ENCODE results near the gene BMP7.

BMP7 gene

DNA sequence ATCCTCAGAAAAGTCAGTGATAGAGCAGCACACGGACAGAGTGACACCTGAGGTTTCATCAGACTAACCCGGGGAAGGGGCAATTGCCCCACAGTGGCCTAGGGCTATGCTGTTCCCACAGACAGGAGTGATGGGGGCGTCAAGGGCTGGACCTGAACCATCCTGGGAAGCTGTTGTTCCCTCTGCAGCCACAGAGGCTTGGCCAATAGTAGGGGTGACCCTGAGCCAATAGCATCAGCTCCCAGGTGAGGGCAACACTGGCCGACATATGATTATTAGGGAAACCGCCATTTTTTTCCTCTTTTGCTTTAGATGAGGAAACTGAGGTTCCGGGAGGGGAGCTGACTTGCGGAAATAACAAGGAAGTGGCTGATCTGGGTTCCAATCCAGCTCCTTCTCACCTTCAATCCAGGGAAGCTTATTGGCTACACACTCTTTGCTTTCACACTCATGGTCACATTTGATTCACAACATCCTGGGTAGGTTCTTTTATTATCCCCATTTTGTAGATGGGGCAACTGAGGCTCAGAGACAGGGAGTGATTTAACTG is 126.0 kb downstream of the BMP7 start:
- no peak overlapping the region for H3K4me3 ChIP-seq (ENCODE audit: low read depth, low read length)
- TF ChIP-seq, protein P1, sequence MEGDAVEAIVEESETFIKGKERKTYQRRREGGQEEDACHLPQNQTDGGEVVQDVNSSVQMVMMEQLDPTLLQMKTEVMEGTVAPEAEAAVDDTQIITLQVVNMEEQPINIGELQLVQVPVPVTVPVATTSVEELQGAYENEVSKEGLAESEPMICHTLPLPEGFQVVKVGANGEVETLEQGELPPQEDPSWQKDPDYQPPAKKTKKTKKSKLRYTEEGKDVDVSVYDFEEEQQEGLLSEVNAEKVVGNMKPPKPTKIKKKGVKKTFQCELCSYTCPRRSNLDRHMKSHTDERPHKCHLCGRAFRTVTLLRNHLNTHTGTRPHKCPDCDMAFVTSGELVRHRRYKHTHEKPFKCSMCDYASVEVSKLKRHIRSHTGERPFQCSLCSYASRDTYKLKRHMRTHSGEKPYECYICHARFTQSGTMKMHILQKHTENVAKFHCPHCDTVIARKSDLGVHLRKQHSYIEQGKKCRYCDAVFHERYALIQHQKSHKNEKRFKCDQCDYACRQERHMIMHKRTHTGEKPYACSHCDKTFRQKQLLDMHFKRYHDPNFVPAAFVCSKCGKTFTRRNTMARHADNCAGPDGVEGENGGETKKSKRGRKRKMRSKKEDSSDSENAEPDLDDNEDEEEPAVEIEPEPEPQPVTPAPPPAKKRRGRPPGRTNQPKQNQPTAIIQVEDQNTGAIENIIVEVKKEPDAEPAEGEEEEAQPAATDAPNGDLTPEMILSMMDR (IDR thresholded peaks at IDR 0.05; ENCODE audit: insufficient read depth, low read depth, low read length, missing control alignments), result no peak
- DNase-seq (ENCODE audit: low read depth), result no peak

DNA sequence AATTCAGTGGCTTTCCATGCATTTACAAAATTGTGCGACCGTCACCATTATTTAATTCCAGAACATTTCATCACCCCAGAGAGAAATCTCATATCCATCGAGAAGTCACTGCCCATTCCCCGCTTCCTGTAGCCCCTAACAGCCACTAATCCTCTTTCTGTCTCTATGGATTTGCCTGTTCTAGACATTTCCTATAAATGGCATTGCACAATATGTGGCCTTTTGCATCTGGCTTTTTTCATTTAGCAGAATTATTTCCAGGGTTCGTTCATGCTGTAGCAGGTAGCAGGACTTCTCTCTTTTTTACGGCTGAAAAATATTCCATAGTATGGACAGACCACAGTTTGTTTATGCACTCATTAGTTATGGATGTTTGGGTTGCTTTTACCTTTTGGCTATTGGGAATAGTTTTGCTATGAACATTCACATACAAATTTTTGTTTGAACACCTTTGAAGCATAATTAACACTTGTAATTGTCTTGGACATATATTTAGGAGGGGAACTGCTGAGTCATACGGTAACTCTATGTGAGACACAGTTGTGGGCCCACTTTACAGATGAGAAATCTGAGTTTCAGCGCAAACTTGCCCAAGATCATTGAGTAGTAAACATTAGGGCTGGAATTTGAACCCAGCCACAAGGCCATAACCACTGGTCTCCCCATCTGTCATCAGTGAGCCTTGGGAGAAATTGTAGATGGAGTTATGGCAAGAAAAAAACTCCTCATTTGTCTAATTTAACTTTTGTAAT is 126.9 kb downstream of the BMP7 start:
- no peak overlapping the region for H3K4me3 ChIP-seq (ENCODE audit: low read depth, low read length)
- no peak for DNase-seq (ENCODE audit: low read depth)
- TF ChIP-seq, protein P1 (IDR thresholded peaks at IDR 0.05; ENCODE audit: insufficient read depth, low read depth, low read length, missing control alignments), result no peak

DNA sequence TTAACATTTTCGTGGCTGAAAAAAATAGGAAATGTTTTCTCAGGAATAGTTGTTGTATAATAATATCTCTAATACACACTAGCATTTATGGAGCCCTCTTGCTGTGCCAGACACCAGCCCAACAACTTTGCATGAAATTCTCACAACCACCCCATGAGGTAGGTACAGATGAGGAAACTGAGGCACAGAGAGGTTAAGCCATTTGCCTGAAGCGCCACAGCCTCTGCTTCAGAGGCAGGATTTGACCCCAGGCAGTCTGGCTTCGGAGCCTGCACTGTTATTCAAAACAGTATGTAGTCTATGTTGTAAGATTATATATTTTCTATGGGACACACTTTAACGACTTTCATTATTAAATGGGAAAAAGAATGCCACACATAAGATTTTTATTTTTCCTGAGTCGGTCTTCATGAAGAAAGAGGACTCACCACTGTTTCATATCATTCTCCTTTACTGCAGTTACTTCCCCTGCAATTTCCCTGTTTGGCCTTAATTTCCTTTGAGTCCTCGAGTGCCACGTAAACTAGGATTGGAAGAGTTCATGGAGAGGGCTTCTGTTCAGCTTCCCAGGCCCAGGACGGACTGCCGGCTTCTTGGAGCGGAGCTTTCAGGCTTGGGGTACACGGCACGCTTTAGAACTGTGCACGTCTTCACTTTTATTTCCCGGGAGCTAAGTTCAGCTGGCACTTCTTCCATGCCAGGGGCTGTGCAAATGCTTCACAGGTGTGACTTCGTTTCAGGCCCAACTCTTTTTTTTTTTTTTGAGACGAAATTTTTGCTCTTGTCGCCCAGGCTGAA is 128.0 kb downstream of the BMP7 start:
- DNase-seq (ENCODE audit: low read depth), result no peak
- TF ChIP-seq, protein P1 (IDR thresholded peaks at IDR 0.05; ENCODE audit: insufficient read depth, low read depth, low read length, missing control alignments), result no peak
- H3K4me3 ChIP-seq (ENCODE audit: low read depth, low read length), result no peak overlapping the region

DNA sequence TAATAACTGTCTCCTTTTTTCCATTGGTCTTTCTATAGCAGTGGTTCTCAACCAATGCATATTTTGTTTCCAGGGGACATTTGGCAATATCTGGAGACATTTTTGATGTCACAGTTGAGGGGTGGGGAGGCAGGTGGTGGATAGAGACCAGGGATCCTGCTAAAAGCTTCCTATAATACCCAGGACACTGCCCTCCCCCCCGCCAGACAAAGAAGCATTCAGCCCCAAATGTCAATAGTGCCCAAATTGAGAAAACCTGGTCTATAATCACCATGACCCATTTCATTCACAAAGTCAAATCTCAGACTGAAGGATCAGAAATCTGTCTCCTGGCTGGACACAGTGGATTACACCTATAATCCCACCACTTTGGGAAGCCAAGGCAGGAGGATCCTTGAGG is 128.8 kb downstream of the BMP7 start:
- DNase-seq (ENCODE audit: low read depth), result no peak
- no peak overlapping the region for H3K4me3 ChIP-seq (ENCODE audit: low read depth, low read length)
- TF ChIP-seq, protein P1 (IDR thresholded peaks at IDR 0.05; ENCODE audit: insufficient read depth, low read depth, low read length, missing control alignments), result no peak

DNA sequence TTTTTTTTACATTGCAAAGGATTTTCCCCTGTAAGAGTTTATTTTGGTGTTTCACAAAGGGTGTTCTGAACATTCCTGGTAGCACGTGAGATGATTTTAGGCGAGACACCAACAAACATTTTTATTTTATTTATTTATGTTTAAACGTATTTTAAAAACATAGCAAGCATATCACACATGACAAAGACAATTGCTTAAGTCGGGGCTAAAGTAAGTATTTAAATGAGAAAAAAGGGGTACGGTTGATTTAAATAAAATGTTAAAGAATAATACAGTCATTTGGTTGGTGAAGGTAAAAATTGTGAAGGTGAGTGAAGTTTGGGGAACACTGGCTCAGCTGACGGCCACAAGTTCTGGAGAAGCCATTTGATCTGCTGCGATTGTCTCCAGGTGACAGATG is 129.7 kb downstream of the BMP7 start:
- TF ChIP-seq, protein P1 (IDR thresholded peaks at IDR 0.05; ENCODE audit: insufficient read depth, low read depth, low read length, missing control alignments), result no peak
- no peak overlapping the region for H3K4me3 ChIP-seq (ENCODE audit: low read depth, low read length)

DNA sequence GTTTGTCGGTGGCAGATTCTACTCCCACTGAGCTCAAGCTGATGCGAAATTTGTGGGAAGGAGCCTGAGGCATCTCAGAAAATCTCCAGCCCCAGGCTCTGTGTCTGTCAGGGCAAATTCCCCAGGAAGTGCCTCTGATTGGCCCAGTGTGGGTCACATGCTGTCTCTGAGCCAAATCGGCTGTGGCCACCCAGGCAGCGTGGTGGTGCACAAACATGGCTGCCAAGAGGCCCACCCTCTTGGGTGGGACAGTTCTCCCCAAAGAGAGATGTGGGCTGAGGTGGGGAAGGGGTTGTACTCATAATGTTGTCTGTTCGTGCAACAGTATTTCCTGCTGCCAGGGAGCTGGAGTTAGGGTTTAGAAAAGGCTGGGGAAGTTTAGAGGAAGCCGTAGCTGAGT is 130.6 kb downstream of the BMP7 start:
- DNase-seq (ENCODE audit: low read depth), result no peak
- TF ChIP-seq, protein P1 (IDR thresholded peaks at IDR 0.05; ENCODE audit: insufficient read depth, low read depth, low read length, missing control alignments), result no peak
- H3K4me3 ChIP-seq (ENCODE audit: low read depth, low read length), result no peak overlapping the region

More for the DNA sequence above, 129.7 kb downstream of the BMP7 start:
- no peak for DNase-seq (ENCODE audit: low read depth)

Data from GM12865 (cell line).